ENCODE results near the gene OTOP2. TPM values are rescaled to one million over a fixed set of nuclear protein-coding genes. Genes with fewer than 3 reads are reported as not detected.

The OTOP2 gene
- total and polyA plus RNA-seq, 9 of the 15 experiments (the other 6 are each of a cell fraction or from before 2014, with no cell fraction given), result 0.04 to 0.36 (median 0.14) TPM; not detected in 1

DNA sequence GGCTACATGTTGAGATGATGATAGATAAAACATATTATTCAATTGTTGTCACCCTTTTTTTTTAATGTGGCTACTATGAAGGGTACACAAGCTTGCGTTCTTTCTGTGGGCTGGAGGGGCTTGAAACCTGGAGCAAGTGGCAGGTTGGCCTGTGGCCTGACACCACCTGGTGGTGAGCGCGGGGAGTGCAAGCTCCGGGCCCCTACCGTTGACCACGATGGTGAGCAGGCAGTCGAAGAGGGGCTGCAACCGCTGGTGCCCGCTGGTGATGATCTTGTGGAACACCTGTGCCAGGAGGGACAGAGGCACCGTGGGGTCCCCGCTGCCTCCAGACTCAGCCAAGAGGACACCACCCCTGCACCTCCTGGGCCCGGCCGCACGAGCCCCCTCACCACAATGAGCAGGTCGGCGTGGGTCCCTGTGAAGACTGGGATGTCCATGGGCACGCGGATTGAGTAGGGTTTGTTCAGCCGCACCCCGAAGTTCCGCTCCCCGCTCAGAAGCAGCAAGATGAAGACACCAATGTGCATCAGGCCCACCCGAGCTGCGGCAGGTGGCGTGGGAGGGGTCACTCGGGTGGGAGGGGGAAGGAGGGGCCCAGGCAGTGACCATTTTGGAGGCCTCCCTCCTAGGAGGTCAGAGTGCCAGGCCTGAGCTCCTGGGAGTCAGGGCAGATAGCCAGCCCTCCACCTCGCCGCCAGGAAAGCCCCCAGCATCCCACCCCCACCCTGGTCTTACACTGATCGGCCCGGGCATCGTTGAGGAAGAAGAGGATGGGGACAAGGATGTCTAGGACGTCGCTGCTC lies 34.1 kb downstream of the OTOP2 start (continued):
- TF ChIP-seq L3MBTL2 (IDR thresholded peaks at IDR 0.05) (peak; percentile 63; the same call in 1 of the 2 replicates), ZBTB1 (CRISPR knock-in tag; IDR thresholded peaks at IDR 0.05; ENCODE audit: borderline replicate concordance, low read depth) (no peak), RBM15 (IDR thresholded peaks at IDR 0.05; ENCODE audit: insufficient read depth, low read length) (no peak), ARID2 (IDR thresholded peaks at IDR 0.05) (peak; percentile 92), HDAC1 (IDR thresholded peaks at IDR 0.05) (no peak), POLR2AphosphoS2 (IDR thresholded peaks at IDR 0.05; ENCODE audit: low read length) (no peak), MTF1 (CRISPR knock-in tag; IDR thresholded peaks at IDR 0.05; ENCODE audit: borderline replicate concordance) (no peak), TSC22D4 (tag; IDR thresholded peaks at IDR 0.05) (no peak), MAFG (tag; conservative IDR thresholded peaks at IDR 0.05) (no peak), NONO (IDR thresholded peaks at IDR 0.05; ENCODE audit: low read depth in 2 of 2, low read length in 1 of 2) (no peak), HMG20A (CRISPR knock-in tag; conservative IDR thresholded peaks at IDR 0.05) (no peak), JUNB (CRISPR knock-in tag; conservative IDR thresholded peaks at IDR 0.05) (no peak), HOXB6 (CRISPR knock-in tag; IDR thresholded peaks at IDR 0.05; ENCODE audit: borderline replicate concordance) (no peak), ZNF76 (CRISPR knock-in tag; IDR thresholded peaks at IDR 0.05; ENCODE audit: borderline replicate concordance) (no peak), ZBTB8A (IDR thresholded peaks at IDR 0.05; ENCODE audit: partially characterized antibody) (no peak), MAZ (CRISPR knock-in tag; conservative IDR thresholded peaks at IDR 0.05 in 1 of 2, IDR thresholded peaks at IDR 0.05 in 1 of 2) (peak; percentile 34 to 56; a peak in 2 of 4 replicates), HSF4 (CRISPR knock-in tag; IDR thresholded peaks at IDR 0.05; ENCODE audit: borderline replicate concordance) (no peak), CTBP1 (IDR thresholded peaks at IDR 0.05; ENCODE audit: borderline replicate concordance) (no peak), PCBP2 (IDR thresholded peaks at IDR 0.05; ENCODE audit: low read depth, low read length, poor library complexity, severe bottlenecking) (no peak), RB1 (IDR thresholded peaks at IDR 0.05; ENCODE audit: low read depth) (peak; percentile 78; the same call in 1 of the 2 replicates), TBP (optimal IDR thresholded peaks at IDR 0.05; ENCODE audit: low read depth, low read length) (peak; percentile 16)
- TF ChIP-seq, protein P1, sequence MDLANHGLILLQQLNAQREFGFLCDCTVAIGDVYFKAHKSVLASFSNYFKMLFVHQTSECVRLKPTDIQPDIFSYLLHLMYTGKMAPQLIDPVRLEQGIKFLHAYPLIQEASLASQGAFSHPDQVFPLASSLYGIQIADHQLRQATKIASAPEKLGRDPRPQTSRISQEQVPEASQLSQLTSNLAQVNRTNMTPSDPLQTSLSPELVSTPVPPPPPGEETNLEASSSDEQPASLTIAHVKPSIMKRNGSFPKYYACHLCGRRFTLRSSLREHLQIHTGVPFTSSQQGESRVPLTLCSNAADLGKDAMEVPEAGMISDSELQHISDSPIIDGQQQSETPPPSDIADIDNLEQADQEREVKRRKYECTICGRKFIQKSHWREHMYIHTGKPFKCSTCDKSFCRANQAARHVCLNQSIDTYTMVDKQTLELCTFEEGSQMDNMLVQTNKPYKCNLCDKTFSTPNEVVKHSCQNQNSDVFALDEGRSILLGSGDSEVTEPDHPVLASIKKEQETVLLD (IDR thresholded peaks at IDR 0.05), result no peak
- TF ChIP-seq, protein P2, sequence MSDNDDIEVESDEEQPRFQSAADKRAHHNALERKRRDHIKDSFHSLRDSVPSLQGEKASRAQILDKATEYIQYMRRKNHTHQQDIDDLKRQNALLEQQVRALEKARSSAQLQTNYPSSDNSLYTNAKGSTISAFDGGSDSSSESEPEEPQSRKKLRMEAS (CRISPR knock-in tag; IDR thresholded peaks at IDR 0.05), result peak; percentile 41
- TF ChIP-seq, protein P3, sequence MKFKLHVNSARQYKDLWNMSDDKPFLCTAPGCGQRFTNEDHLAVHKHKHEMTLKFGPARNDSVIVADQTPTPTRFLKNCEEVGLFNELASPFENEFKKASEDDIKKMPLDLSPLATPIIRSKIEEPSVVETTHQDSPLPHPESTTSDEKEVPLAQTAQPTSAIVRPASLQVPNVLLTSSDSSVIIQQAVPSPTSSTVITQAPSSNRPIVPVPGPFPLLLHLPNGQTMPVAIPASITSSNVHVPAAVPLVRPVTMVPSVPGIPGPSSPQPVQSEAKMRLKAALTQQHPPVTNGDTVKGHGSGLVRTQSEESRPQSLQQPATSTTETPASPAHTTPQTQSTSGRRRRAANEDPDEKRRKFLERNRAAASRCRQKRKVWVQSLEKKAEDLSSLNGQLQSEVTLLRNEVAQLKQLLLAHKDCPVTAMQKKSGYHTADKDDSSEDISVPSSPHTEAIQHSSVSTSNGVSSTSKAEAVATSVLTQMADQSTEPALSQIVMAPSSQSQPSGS (CRISPR knock-in tag; IDR thresholded peaks at IDR 0.05), result no peak
- TF ChIP-seq, protein P4, sequence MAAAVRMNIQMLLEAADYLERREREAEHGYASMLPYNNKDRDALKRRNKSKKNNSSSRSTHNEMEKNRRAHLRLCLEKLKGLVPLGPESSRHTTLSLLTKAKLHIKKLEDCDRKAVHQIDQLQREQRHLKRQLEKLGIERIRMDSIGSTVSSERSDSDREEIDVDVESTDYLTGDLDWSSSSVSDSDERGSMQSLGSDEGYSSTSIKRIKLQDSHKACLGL (CRISPR knock-in tag; IDR thresholded peaks at IDR 0.05; ENCODE audit: borderline replicate concordance, poor library complexity, severe bottlenecking), result no peak
